Measurements from ENCODE around the gene LAP3.

The LAP3 gene

DNA sequence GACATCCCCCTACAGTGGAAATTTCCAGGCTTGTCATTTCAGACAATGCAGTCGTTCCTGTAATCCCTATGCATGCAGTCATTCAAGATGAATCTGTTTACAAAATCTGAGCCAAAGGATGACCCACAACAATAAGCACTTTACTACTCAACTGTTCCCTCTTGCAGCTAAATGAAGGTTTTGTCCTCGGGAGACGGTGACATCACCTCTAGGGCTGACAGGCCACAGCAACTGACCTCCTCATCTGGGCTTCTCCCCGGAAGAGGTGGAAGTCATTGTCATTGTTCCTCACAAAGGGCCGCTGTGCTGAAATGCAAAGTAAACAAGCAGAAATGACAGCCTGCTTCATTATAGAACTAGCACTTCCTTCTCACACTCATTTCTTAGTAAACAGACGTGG, 32.8 kb upstream of the LAP3 start:
- Histone ChIP-seq H2AFZ (ENCODE audit: low read length) (no peak overlapping the region), H3K9me2 (ENCODE audit: low read depth, low read length) (no peaks in the 10 kb centered on the region), H3K4me1 (ENCODE audit: insufficient read depth, low read length, severe bottlenecking) (no peaks in the 10 kb centered on the region), H3K4me2 (ENCODE audit: low read length) (no peak overlapping the region), H3K36me3 (ENCODE audit: insufficient read depth, low read length) (no peaks in the 10 kb centered on the region), H3K27me3 (ENCODE audit: insufficient read depth, low read length) (no peaks in the 10 kb centered on the region), H3K9me3 (ENCODE audit: low read length) (no peaks in the 10 kb centered on the region), H3K79me2 (ENCODE audit: insufficient read depth, low read length) (no peaks in the 10 kb centered on the region), H3K4me3 (ENCODE audit: low read depth, low read length, poor library complexity, severe bottlenecking) (no peak overlapping the region), H3F3A (ENCODE audit: insufficient read depth, low read length) (no peaks in the 10 kb centered on the region), H4K20me1 (ENCODE audit: insufficient read depth, low read length) (no peaks in the 10 kb centered on the region), H3K9ac (ENCODE audit: low read length) (no peak overlapping the region), H3K27ac (ENCODE audit: low read depth, low read length, poor library complexity, severe bottlenecking) (no peak overlapping the region)
- no peak for TF ChIP-seq EZH2 (IDR thresholded peaks at IDR 0.05; ENCODE audit: borderline replicate concordance, low read length)
- TF ChIP-seq CTCF (IDR thresholded peaks at IDR 0.05; ENCODE audit: low read length), result no peak

DNA sequence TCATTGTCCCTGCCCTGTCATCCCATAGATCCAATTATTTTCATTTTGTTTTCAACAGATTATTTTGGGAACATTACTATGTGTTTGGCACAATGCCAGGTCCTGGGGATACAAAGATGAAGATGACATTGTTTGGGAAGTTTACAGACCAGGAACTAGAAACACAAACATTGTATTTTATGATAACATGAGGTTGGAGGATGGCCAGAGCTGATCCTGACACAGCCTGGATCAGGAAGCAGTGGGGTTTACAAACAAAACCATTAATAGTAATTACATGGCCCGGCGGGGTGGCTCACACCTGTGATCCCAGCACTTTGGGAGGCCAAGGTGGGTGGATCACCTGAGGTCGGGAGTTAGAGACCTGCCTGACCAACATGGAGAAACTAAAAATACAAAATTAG, 32.2 kb upstream of the LAP3 start:
- Histone ChIP-seq H3K9ac (ENCODE audit: low read length) (no peak overlapping the region), H3K27me3 (ENCODE audit: insufficient read depth, low read length) (no peaks in the 10 kb centered on the region), H3K4me3 (ENCODE audit: low read depth, low read length, poor library complexity, severe bottlenecking) (no peak overlapping the region), H3K9me2 (ENCODE audit: low read depth, low read length) (no peaks in the 10 kb centered on the region), H2AFZ (ENCODE audit: low read length) (no peak overlapping the region), H3K9me3 (ENCODE audit: low read length) (no peaks in the 10 kb centered on the region), H3K36me3 (ENCODE audit: insufficient read depth, low read length) (no peaks in the 10 kb centered on the region), H3K79me2 (ENCODE audit: insufficient read depth, low read length) (no peaks in the 10 kb centered on the region), H3K4me2 (ENCODE audit: low read length) (no peak overlapping the region), H3K4me1 (ENCODE audit: insufficient read depth, low read length, severe bottlenecking) (no peaks in the 10 kb centered on the region), H4K20me1 (ENCODE audit: insufficient read depth, low read length) (no peaks in the 10 kb centered on the region), H3K27ac (ENCODE audit: low read depth, low read length, poor library complexity, severe bottlenecking) (no peak overlapping the region), H3F3A (ENCODE audit: insufficient read depth, low read length) (no peaks in the 10 kb centered on the region)
- TF ChIP-seq CTCF (IDR thresholded peaks at IDR 0.05; ENCODE audit: low read length) (no peak), EZH2 (IDR thresholded peaks at IDR 0.05; ENCODE audit: borderline replicate concordance, low read length) (no peak)

- no peaks in the 10 kb centered on the region for H4K20me1 ChIP-seq (ENCODE audit: insufficient read depth, low read length)
- no peak overlapping the region for H3K4me2 ChIP-seq (ENCODE audit: low read length)
- TF ChIP-seq CTCF (IDR thresholded peaks at IDR 0.05; ENCODE audit: low read length), result no peak
- no peak for TF ChIP-seq EZH2 (IDR thresholded peaks at IDR 0.05; ENCODE audit: borderline replicate concordance, low read length)
- no peaks in the 10 kb centered on the region for H3K4me1 ChIP-seq (ENCODE audit: insufficient read depth, low read length, severe bottlenecking)
- H3K9me2 ChIP-seq (ENCODE audit: low read depth, low read length), result no peaks in the 10 kb centered on the region
- no peak overlapping the region for H3K9ac ChIP-seq (ENCODE audit: low read length)
- no peaks in the 10 kb centered on the region for H3K9me3 ChIP-seq (ENCODE audit: low read length)
- H3K27ac ChIP-seq (ENCODE audit: low read depth, low read length, poor library complexity, severe bottlenecking), result no peak overlapping the region
- no peak overlapping the region for H3K4me3 ChIP-seq (ENCODE audit: low read depth, low read length, poor library complexity, severe bottlenecking)
- H2AFZ ChIP-seq (ENCODE audit: low read length), result no peak overlapping the region
- no peaks in the 10 kb centered on the region for H3K79me2 ChIP-seq (ENCODE audit: insufficient read depth, low read length)
- no peaks in the 10 kb centered on the region for H3F3A ChIP-seq (ENCODE audit: insufficient read depth, low read length)
- no peaks in the 10 kb centered on the region for H3K36me3 ChIP-seq (ENCODE audit: insufficient read depth, low read length)
- H3K27me3 ChIP-seq (ENCODE audit: insufficient read depth, low read length), result no peaks in the 10 kb centered on the region
These were observed 31.4 kb upstream of the LAP3 start for GRCh38 chr4:17545374-17546140.

Data from OCI-LY1 (cell line).